WTC11 (cell line): ENCODE results near the gene ZNRF3. TPM values are rescaled to one million over a fixed set of nuclear protein-coding genes. Genes with fewer than 3 reads are reported as not detected.
"Not testable (repeated sequence)": the region's sequence is repeated elsewhere in the genome, so short reads cannot be mapped to it uniquely, and the experiment has no call there.

Experiments used
- ATAC-seq: fragments of 200-7000 bp; cut with Tn5 transposase; 2 replicates; pipeline ENCODE4 v1.10.0; 2021; ENCODE audit warnings: mild to moderate bottlenecking, moderate library complexity
- CTCF ChIA-PET: fragments of 300-600 bp; sonication (Branson Sonifier 250); formaldehyde crosslinking; loops from one replicate; lab custom pipeline; 2021; ENCODE audit warnings: antibody characterized with exemption; lab: Charles Lee
- POLR2A ChIA-PET: fragments of 350-600 bp; sonication (Branson Sonifier 250); formaldehyde crosslinking; loops from one replicate; lab custom pipeline; 2021; ENCODE audit warnings: antibody characterized with exemption; lab: Charles Lee
- DNase-seq: peaks from one replicate; pipeline ENCODE4 v3.0.0; 2021; ENCODE audit warnings: low spot score
- H3K27ac Mint-ChIP-seq: 2 replicates; pipeline ENCODE4 v1.8.0; 2021; ENCODE audit warnings: mixed read lengths
- H3K27me3 Mint-ChIP-seq: 2 replicates; pipeline ENCODE4 v1.8.0; 2021; ENCODE audit warnings: low read depth, mild to moderate bottlenecking, moderate library complexity, mixed read lengths
- H3K36me3 Mint-ChIP-seq: 2 replicates; pipeline ENCODE4 v1.8.0; 2021; ENCODE audit warnings: mixed read lengths
- H3K4me1 Mint-ChIP-seq: 2 replicates; pipeline ENCODE4 v1.8.0; 2022; ENCODE audit warnings: mixed read lengths
- H3K4me3 Mint-ChIP-seq: 2 replicates; pipeline ENCODE4 v1.8.0; 2021; ENCODE audit warnings: mild to moderate bottlenecking, moderate library complexity, mixed read lengths
- H3K9me3 Mint-ChIP-seq: 2 replicates; pipeline ENCODE4 v1.8.0; 2021; ENCODE audit warnings: mixed read lengths
- CREM ChIP-seq: sonication (generic); formaldehyde crosslinking; IDR thresholded peaks from 2 replicates; pipeline ENCODE4 v1.8.1; 2022; ENCODE audit warnings: mild to moderate bottlenecking, missing genetic modification reagents, moderate library complexity
- FOXJ3 ChIP-seq: sonication (generic); formaldehyde crosslinking; IDR thresholded peaks from 2 replicates; pipeline ENCODE4 v1.9.0; 2021; ENCODE audit warnings: missing genetic modification reagents, mild to moderate bottlenecking, borderline replicate concordance
- FOXK1 ChIP-seq: sonication (generic); formaldehyde crosslinking; IDR thresholded peaks from 2 replicates; pipeline ENCODE4 v1.8.0; 2022; ENCODE audit warnings: mild to moderate bottlenecking, moderate library complexity, missing genetic modification reagents
- GRHL2 ChIP-seq: fragments of 250-450 bp; sonication (Bioruptor Pico); IDR thresholded peaks from 2 replicates; pipeline ENCODE4 v1.8.0; 2022; ENCODE audit warnings: mild to moderate bottlenecking, moderate library complexity; ENCODE audit not compliant: insufficient replicate concordance, severe bottlenecking
- IRF2 ChIP-seq: sonication (generic); formaldehyde crosslinking; IDR thresholded peaks from 2 replicates; pipeline ENCODE4 v1.8.0; 2022; ENCODE audit warnings: low read depth, missing genetic modification reagents, borderline replicate concordance
- JAZF1 ChIP-seq: fragments of 250-450 bp; sonication (Bioruptor Pico); IDR thresholded peaks from 2 replicates; pipeline ENCODE4 v1.9.0; 2021; ENCODE audit warnings: moderate library complexity, mild to moderate bottlenecking, inconsistent platforms
- MXD4 ChIP-seq: fragments of 250-450 bp; sonication (Bioruptor Pico); IDR thresholded peaks from 2 replicates; pipeline ENCODE4 v1.8.0; 2021; ENCODE audit warnings: mild to moderate bottlenecking, moderate library complexity, borderline replicate concordance
- NR1H2 ChIP-seq: sonication (generic); formaldehyde crosslinking; IDR thresholded peaks from 2 replicates; pipeline ENCODE4 v1.9.0; 2021; ENCODE audit warnings: mild to moderate bottlenecking, moderate library complexity, missing genetic modification reagents
- PRDM15 ChIP-seq: sonication (generic); formaldehyde crosslinking; IDR thresholded peaks from 2 replicates; pipeline ENCODE4 v1.8.0; 2022; ENCODE audit warnings: missing genetic modification reagents
- RORB ChIP-seq: fragments of 250-450 bp; sonication (Bioruptor Pico); IDR thresholded peaks from 2 replicates; pipeline ENCODE4 v1.9.0; 2021; ENCODE audit warnings: mild to moderate bottlenecking
- TCF7 ChIP-seq: sonication (generic); formaldehyde crosslinking; IDR thresholded peaks from 2 replicates; pipeline ENCODE4 v1.8.0; 2022; ENCODE audit warnings: mild to moderate bottlenecking, low read depth, missing genetic modification reagents, moderate library complexity
- TEAD4 ChIP-seq: sonication (generic); formaldehyde crosslinking; IDR thresholded peaks from 2 replicates; pipeline ENCODE4 v1.8.0; 2022; ENCODE audit warnings: mild to moderate bottlenecking, missing genetic modification reagents
- TP53 ChIP-seq: sonication (generic); formaldehyde crosslinking; IDR thresholded peaks from 2 replicates; pipeline ENCODE4 v1.8.1; 2023; ENCODE audit warnings: mild to moderate bottlenecking, missing genetic modification reagents
- ZNF219 ChIP-seq: sonication (generic); formaldehyde crosslinking; IDR thresholded peaks from 2 replicates; pipeline ENCODE4 v1.8.0; 2023; ENCODE audit warnings: missing genetic modification reagents, mild to moderate bottlenecking, borderline replicate concordance
- ZNF512 ChIP-seq: sonication (generic); formaldehyde crosslinking; IDR thresholded peaks from 2 replicates; pipeline ENCODE4 v1.8.1; 2022; ENCODE audit warnings: missing genetic modification reagents, borderline replicate concordance
- total RNA-seq: library from RNA; stranded (reverse); gene quantifications from 3 replicates; pipeline ENCODE4 v1.2.3, GENCODE V29; 2021
- TF ChIP-seq, protein P1 (sequence below): fragments of 250-450 bp; sonication (Bioruptor Pico); conservative IDR thresholded peaks from 2 replicates; pipeline ENCODE4 v1.9.0; 2021; ENCODE audit warnings: mild to moderate bottlenecking

ZNRF3 gene
- total RNA-seq, 1 experiment from 2014 or later, result 25.4 TPM

GRCh38 chr22:28907311-28908008 lies 24.1 kb downstream of the ZNRF3 start:
- Mint-ChIP-seq H3K4me1 (peaks cover 75% of the 10 kb centered on the region), H3K36me3 (no peaks in the 10 kb centered on the region), H3K27me3 (no peaks in the 10 kb centered on the region), H3K9me3 (no peaks in the 10 kb centered on the region), H3K4me3 (no peak overlapping the region), H3K27ac (peak overlapping the region; percentile 47; the same call in 1 of the 2 replicates)
- DNase-seq (no peak), ATAC-seq (no peak)
- no peak for TF ChIP-seq GRHL2
- TF ChIP-seq PRDM15 (CRISPR knock-in tag), result no peak
- TF ChIP-seq MXD4 (CRISPR knock-in tag), result no peak
- no peak for TF ChIP-seq TEAD4
- no peak for TF ChIP-seq ZNF512 (CRISPR knock-in tag)
- no peak for TF ChIP-seq ZNF219 (CRISPR knock-in tag)
- no peak for TF ChIP-seq JAZF1 (CRISPR knock-in tag)
- no peak for TF ChIP-seq RORB (CRISPR knock-in tag)
- TF ChIP-seq FOXK1 (CRISPR knock-in tag), result no peak
- TF ChIP-seq CREM (CRISPR knock-in tag), result no peak
- TF ChIP-seq IRF2 (CRISPR knock-in tag), result no peak
- no peak for TF ChIP-seq TP53 (CRISPR knock-in tag)
- no peak for TF ChIP-seq NR1H2 (CRISPR knock-in tag)
- TF ChIP-seq FOXJ3 (CRISPR knock-in tag), result no peak
- TF ChIP-seq, protein P1, sequence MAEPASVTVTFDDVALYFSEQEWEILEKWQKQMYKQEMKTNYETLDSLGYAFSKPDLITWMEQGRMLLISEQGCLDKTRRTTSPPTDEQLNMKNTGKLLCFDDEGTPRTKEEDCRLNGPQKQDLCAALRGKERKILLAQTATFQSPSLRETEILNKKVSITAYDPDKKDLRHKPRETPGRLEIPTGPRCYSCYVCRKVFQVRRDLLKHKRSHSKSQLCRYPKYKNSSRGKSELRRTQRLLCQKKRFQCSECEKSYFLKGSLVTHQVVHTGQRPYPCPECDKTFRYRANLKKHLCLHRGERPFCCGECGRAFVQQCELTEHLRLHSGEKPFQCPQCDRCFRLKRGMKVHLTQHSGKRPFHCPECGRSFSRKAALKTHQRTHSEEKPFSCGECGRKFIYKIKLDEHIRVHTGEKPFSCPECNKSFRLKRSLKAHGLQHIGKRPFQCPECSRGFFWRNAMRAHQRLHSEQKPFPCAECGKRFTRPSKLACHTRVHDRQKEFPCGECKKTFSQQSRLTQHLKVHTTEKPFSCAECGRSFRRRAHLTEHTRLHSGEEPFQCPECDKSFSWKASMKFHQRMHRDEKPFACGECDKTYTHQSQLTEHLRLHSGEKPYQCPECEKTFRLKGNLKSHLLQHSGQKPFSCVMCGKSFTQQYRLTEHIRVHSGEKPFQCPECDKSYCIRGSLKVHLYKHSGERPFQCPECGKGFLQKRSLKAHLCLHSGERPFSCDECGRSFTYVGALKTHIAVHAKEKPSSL, result no peak
- TF ChIP-seq TCF7, result no peak
- ChIA-PET CTCF (no interaction called here), POLR2A (interaction anchor here (1.2 kb wide), 1 partner anchor 107 kb away, joined by 5 read pairs; no protein-coding TSS in a partner anchor)

GRCh38 chr22:28908810-28909209 lies 25.4 kb downstream of the ZNRF3 start:
- Mint-ChIP-seq H3K27ac (peak overlapping the region; percentile 6), H3K4me1 (peaks cover 61% of the 10 kb centered on the region)
- H3K27me3 Mint-ChIP-seq, DNase-seq, H3K9me3 Mint-ChIP-seq, H3K36me3 Mint-ChIP-seq, ATAC-seq, H3K4me3 Mint-ChIP-seq, POLR2A ChIA-PET: not testable (repeated sequence)
- CTCF ChIA-PET, result interaction anchor here (1.6 kb wide), 1 partner anchor 132 kb away, joined by 4 read pairs; no protein-coding TSS in a partner anchor
